Nephron (organoid): ENCODE measurements around the gene DNAJC18.

ENCODE experiments used
- H3K27ac Mint-ChIP-seq, 3 experiments: 2 replicates each; pipeline ENCODE4 v1.8.0; 2020; ENCODE audit warnings: mixed read lengths in 3 of 3, mild to moderate bottlenecking in 2 of 3, moderate library complexity in 1 of 3
- H3K27me3 Mint-ChIP-seq: 2 replicates; pipeline ENCODE4 v1.8.0; 2021; ENCODE audit warnings: low read depth, mild to moderate bottlenecking, moderate library complexity, mixed read lengths
- H3K36me3 Mint-ChIP-seq: 2 replicates; pipeline ENCODE4 v1.8.0; 2020; ENCODE audit warnings: low read depth, mixed read lengths
- H3K4me1 Mint-ChIP-seq: 2 replicates; pipeline ENCODE4 v1.8.0; 2020; ENCODE audit warnings: mixed read lengths
- H3K4me3 Mint-ChIP-seq, 3 experiments: 2 replicates each; pipeline ENCODE4 v1.8.0; 2020; ENCODE audit warnings: mild to moderate bottlenecking in 3 of 3, mixed read lengths in 3 of 3, moderate library complexity in 2 of 3
- H3K9me3 Mint-ChIP-seq: 2 replicates; pipeline ENCODE4 v1.8.0; 2020; ENCODE audit warnings: mixed read lengths
- CTCF ChIP-seq, 3 experiments: fragments of 200-600 bp; sonication (generic); IDR thresholded peaks; one replicate each; pipeline ENCODE4 v1.5.0; 2021; ENCODE audit warnings: antibody characterized with exemption in 3 of 3; ENCODE audit not compliant: unreplicated experiment in 3 of 3

Gene DNAJC18

GRCh38 chr5:139438707-139439012, 665 bp downstream of the DNAJC18 start:
- Mint-ChIP-seq H3K9me3 (no peaks in the 10 kb centered on the region), H3K36me3 (peaks cover 14% of the 10 kb centered on the region), H3K27ac (peak overlapping the region; percentile 9 to 94 (median 79)), H3K4me1 (peaks cover 25% of the 10 kb centered on the region), H3K27me3 (peaks cover 6% of the 10 kb centered on the region), H3K4me3 (peak overlapping the region; percentile 94 to 99 (median 97))
- no peak for TF ChIP-seq CTCF (IDR thresholded peaks at IDR 0.05; ENCODE audit: unreplicated experiment in 3 of 3)

DNA sequence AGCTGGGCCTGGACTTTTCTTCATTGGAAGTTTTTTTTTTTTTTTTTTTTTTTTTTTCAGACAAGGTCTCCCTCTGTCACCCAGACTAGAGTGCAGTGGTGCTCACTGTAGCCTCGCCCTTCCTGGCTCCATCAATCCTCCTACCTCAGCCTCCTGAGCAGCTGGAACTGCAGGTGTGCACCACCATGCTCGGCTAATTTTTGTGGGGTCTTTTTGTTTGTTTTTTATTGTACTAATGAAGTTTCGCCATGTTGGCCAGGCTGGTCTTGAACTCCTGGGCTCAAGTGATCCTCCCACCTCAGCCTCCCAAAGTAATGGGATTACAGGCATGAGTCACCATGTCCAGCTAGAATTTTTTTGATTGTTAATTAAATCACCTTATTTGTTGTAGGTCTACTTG, 3.6 kb downstream of the DNAJC18 start:
- peaks cover 15% of the 10 kb centered on the region for H3K4me1 Mint-ChIP-seq
- H3K4me3 Mint-ChIP-seq = no peak overlapping the region
- TF ChIP-seq CTCF (IDR thresholded peaks at IDR 0.05; ENCODE audit: unreplicated experiment in 3 of 3) = no peak
- H3K27ac Mint-ChIP-seq = no peak overlapping the region
- no peaks in the 10 kb centered on the region for H3K9me3 Mint-ChIP-seq
- H3K36me3 Mint-ChIP-seq = peaks cover 20% of the 10 kb centered on the region
- peaks cover 3% of the 10 kb centered on the region for H3K27me3 Mint-ChIP-seq

GRCh38 chr5:139431706-139432105, 7.6 kb downstream of the DNAJC18 start:
- Mint-ChIP-seq H3K27me3 (no peaks in the 10 kb centered on the region), H3K9me3 (no peaks in the 10 kb centered on the region), H3K36me3 (peaks cover 42% of the 10 kb centered on the region), H3K4me3 (no peak overlapping the region), H3K27ac (no peak overlapping the region), H3K4me1 (no peaks in the 10 kb centered on the region)
- no peak for TF ChIP-seq CTCF (IDR thresholded peaks at IDR 0.05; ENCODE audit: unreplicated experiment in 3 of 3)

- Mint-ChIP-seq H3K4me1 (no peaks in the 10 kb centered on the region), H3K9me3 (no peaks in the 10 kb centered on the region), H3K4me3 (no peak overlapping the region), H3K27ac (no peak overlapping the region), H3K36me3 (peaks cover 49% of the 10 kb centered on the region), H3K27me3 (no peaks in the 10 kb centered on the region)
- TF ChIP-seq CTCF (IDR thresholded peaks at IDR 0.05; ENCODE audit: unreplicated experiment in 3 of 3) = no peak
Observed at GRCh38 chr5:139430015-139430414, 9.3 kb downstream of the DNAJC18 start.

DNA sequence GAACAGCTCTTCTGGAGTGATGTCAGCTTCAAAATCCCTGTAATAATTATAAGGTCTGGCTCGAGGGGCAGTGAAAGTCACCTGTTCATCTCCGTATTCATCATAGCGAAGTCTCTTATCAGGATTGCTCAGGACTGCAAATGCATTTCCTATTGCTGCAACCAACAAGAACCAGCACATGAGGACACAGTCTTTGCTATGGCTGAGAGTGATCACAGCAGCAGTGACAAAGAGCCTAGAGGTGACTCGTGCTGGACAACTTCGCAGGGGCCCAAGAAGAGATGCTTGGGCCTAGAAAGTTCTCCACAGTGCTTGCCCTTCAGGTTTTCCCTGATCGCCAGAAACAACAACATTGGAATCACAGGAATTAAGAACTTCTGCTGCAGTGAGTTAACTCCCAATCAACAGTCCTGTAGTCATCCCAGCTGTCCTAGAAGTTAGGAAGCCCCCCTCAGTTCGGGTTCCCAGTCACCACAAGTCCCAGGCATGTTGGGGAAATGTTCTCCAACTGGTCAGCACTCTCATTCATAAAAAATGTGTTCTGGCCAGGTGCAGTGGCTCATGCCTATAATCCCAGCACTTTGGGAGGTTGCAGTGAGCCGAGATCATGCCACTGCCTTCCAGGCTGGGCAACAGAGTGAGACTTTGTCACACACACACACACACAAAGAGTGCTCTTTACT, 13.0 kb downstream of the DNAJC18 start:
- H3K27ac Mint-ChIP-seq = no peak overlapping the region
- peaks cover 14% of the 10 kb centered on the region for H3K4me1 Mint-ChIP-seq
- no peak overlapping the region for H3K4me3 Mint-ChIP-seq
- H3K9me3 Mint-ChIP-seq = no peaks in the 10 kb centered on the region
- H3K36me3 Mint-ChIP-seq = peaks cover 60% of the 10 kb centered on the region
- H3K27me3 Mint-ChIP-seq = no peaks in the 10 kb centered on the region
- TF ChIP-seq CTCF (IDR thresholded peaks at IDR 0.05; ENCODE audit: unreplicated experiment in 3 of 3) = no peak

GRCh38 chr5:139425497-139425896, 13.8 kb downstream of the DNAJC18 start:
- H3K27me3 Mint-ChIP-seq = no peaks in the 10 kb centered on the region
- no peak overlapping the region for H3K4me3 Mint-ChIP-seq
- H3K27ac Mint-ChIP-seq = no peak overlapping the region
- no peaks in the 10 kb centered on the region for H3K9me3 Mint-ChIP-seq
- no peak for TF ChIP-seq CTCF (IDR thresholded peaks at IDR 0.05; ENCODE audit: unreplicated experiment in 3 of 3)
- peaks cover 15% of the 10 kb centered on the region for H3K4me1 Mint-ChIP-seq
- peaks cover 62% of the 10 kb centered on the region for H3K36me3 Mint-ChIP-seq
